Lung (tissue), 12 donors: ENCODE data around the gene PAFAH1B1. TPM values are rescaled to one million over a fixed set of nuclear protein-coding genes. Genes with fewer than 3 reads are reported as not detected.

Experiments
- ATAC-seq: fragments of 200-7000 bp; cut with Tn5 transposase; one replicate; pipeline ENCODE4 v1.9.1; 2020; ENCODE audit warnings: moderate number of reproducible peaks; ENCODE audit not compliant: insufficient read depth, low FRiP score
- DNase-seq, 3 donors: peaks; one replicate each; pipeline ENCODE4 v3.0.0-alpha.2; 2013 to 2017
- H3K27ac ChIP-seq, 2 donors: one replicate each; pipeline ENCODE4 v1.5.1; 2013; ENCODE audit warnings: mild to moderate bottlenecking in 2 of 2, moderate library complexity in 2 of 2, control low read depth in 1 of 2, inconsistent platforms in 1 of 2, low read depth in 1 of 2, low read length in 1 of 2
- H3K27me3 ChIP-seq, 3 donors: one replicate each; pipeline ENCODE4 v1.5.1; 2013; ENCODE audit warnings: low read length in 2 of 3; ENCODE audit not compliant: control insufficient read depth in 3 of 3, insufficient read depth in 3 of 3
- H3K36me3 ChIP-seq, 4 donors: one replicate each; pipeline ENCODE4 v1.5.1; 2013; ENCODE audit warnings: low read length in 4 of 4, mild to moderate bottlenecking in 1 of 4, moderate library complexity in 1 of 4; ENCODE audit not compliant: control insufficient read depth in 4 of 4, insufficient read depth in 4 of 4
- H3K4me1 ChIP-seq, 5 donors: one replicate each; pipeline ENCODE4 v1.5.1; 2013; ENCODE audit warnings: low read length in 5 of 5, mild to moderate bottlenecking in 2 of 5, moderate library complexity in 1 of 5; ENCODE audit not compliant: control insufficient read depth in 5 of 5, insufficient read depth in 5 of 5
- H3K4me3 ChIP-seq: one replicate; pipeline ENCODE4 v1.5.1; 2013; ENCODE audit warnings: mild to moderate bottlenecking, control low read depth, moderate library complexity
- H3K9ac ChIP-seq, 2 donors: one replicate each; pipeline ENCODE4 v1.5.1; 2013; ENCODE audit warnings: low read length in 2 of 2, control low read depth in 1 of 2; ENCODE audit not compliant: insufficient read depth in 1 of 2
- H3K9me3 ChIP-seq, 4 donors: one replicate each; pipeline ENCODE4 v1.5.1; 2013; ENCODE audit warnings: low read length in 3 of 4, mild to moderate bottlenecking in 1 of 4, moderate library complexity in 1 of 4; ENCODE audit not compliant: control insufficient read depth in 4 of 4, insufficient read depth in 3 of 4
- CTCF ChIP-seq: IDR thresholded peaks from 2 replicates; pipeline ENCODE4 v1.5.1; 2012; ENCODE audit warnings: mild to moderate bottlenecking; ENCODE audit errors: control extremely low read depth, extremely low read depth
- WGBS, 2 donors: extraction: QIAGEN DNeasy Blood & Tissue Kit; methylation state at CpG; one replicate each; pipeline ENCODE4 v1.1.7; 2013; 5-methylcytosine and 5-hydroxymethylcytosine counted together
- polyA plus RNA-seq, 2 donors: library from polyadenylated mRNA; stranded (reverse); fragments of 200-250 nt; gene quantifications; one replicate each; pipeline ENCODE4 v1.2.1, GENCODE V29; 2013
- total RNA-seq, 2 donors: library from RNA; depleted of rRNA in 1 of 2; stranded (reverse); fragments of >200 nt in 1 of 2; gene quantifications; one replicate each; pipeline ENCODE4 v1.2.1, GENCODE V29; 2014 to 2021
- donor health status: control.
- donor health status: control.
- donor health status: Bipolar disorder and iron deficiency.
- donor health status: healthy.
- donor health status: DM: yes; HTN: yes; CAD: no.

Gene PAFAH1B1
- total and polyA plus RNA-seq, 4 donors: 53.4 to 182 (median 85.5) TPM

GRCh38 chr17:2711608-2712299 is 118.3 kb downstream of the PAFAH1B1 start, which contains the start of gene CLUH:
Gene CLUH (minus strand): TSS chr17:2711764. CDS start chr17:2711661, 103 bp downstream.
- Histone ChIP-seq H3K27ac (peak within 1 kb of the TSS; percentile 88 to 89), H3K27me3 (no peaks in the 10 kb centered on the region), H3K9me3 (no peaks in the 10 kb centered on the region), H3K4me1 (peaks cover 0 to 35% (median 20%) of the 10 kb centered on the region in 5 donors), H3K4me3 (peak within 1 kb of the TSS; percentile 87), H3K9ac (peak within 1 kb of the TSS; percentile 11 to 73), H3K36me3 (no peaks in the 10 kb centered on the region)
- peak; percentile 1 for TF ChIP-seq CTCF
- peak; percentile 93 for ATAC-seq
- peak; percentile 96 to 98 (median 96) for DNase-seq
- WGBS, 2 donors: 1 to 3% methylated on average over 48 to 76 of the region's 76 CpGs

- Histone ChIP-seq H3K4me1 (peaks cover 0 to 35% (median 20%) of the 10 kb centered on the region in 5 donors), H3K9ac (peak overlapping the region in 1 of 2 donors; percentile 73), H3K9me3 (no peaks in the 10 kb centered on the region), H3K36me3 (no peaks in the 10 kb centered on the region), H3K27ac (peak overlapping the region; percentile 88 to 89), H3K27me3 (no peaks in the 10 kb centered on the region), H3K4me3 (peak overlapping the region; percentile 71)
- DNase-seq: peak in 1 of 3 donors; percentile 21
- 58 to 63% methylated on average over 36 of the region's 36 CpGs for WGBS, 2 donors
- ATAC-seq: no peak
- TF ChIP-seq CTCF: no peak
Observed at GRCh38 chr17:2712300-2713043, 119.0 kb downstream of the PAFAH1B1 start.

GRCh38 chr17:2713881-2714280 is 120.4 kb downstream of the PAFAH1B1 start:
- Histone ChIP-seq H3K4me1 (peaks cover 0 to 30% (median 16%) of the 10 kb centered on the region in 5 donors), H3K9ac (no peak overlapping the region), H3K27me3 (no peaks in the 10 kb centered on the region), H3K36me3 (no peaks in the 10 kb centered on the region), H3K9me3 (no peaks in the 10 kb centered on the region), H3K4me3 (no peak overlapping the region), H3K27ac (no peak overlapping the region)
- DNase-seq: no peak
- TF ChIP-seq CTCF: no peak
- 91 to 92% methylated on average over 9 of the region's 9 CpGs for WGBS, 2 donors
- ATAC-seq: no peak
